Tibial nerve (tissue), 4 donors: ENCODE results near the gene MRFAP1. TPM values are rescaled to one million over a fixed set of nuclear protein-coding genes. Genes with fewer than 3 reads are reported as not detected.
A peak's percentile ranks its signal among the peaks of the same experiment; 100 is the strongest.
"Not testable (repeated sequence)": the region's sequence is repeated elsewhere in the genome, so short reads cannot be mapped to it uniquely, and the experiment has no call there.

Experiments
- DNase-seq, 2 donors: peaks; one replicate each; pipeline ENCODE4 v3.0.0-alpha.2; 2019; ENCODE audit warnings: low spot score in 2 of 2
- H3K27ac ChIP-seq, 4 donors: fragments of 200-600 bp; sonication (generic) in 3 of 4; one replicate each; pipeline ENCODE4 v1.5.1; 2017 to 2019; ENCODE audit warnings: mild to moderate bottlenecking in 1 of 4
- H3K27me3 ChIP-seq, 2 donors: fragments of 200-600 bp; sonication (generic) in 1 of 2; one replicate each; pipeline versions ENCODE4 v1.5.1 to v1.6.0; 2017 to 2019
- H3K36me3 ChIP-seq, 3 donors: fragments of 200-600 bp; sonication (generic); one replicate each; pipeline ENCODE4 v1.5.1; 2018 to 2019
- H3K4me1 ChIP-seq, 4 donors: fragments of 200-600 bp; sonication (generic) in 3 of 4; one replicate each; pipeline ENCODE4 v1.5.1; 2017 to 2019
- H3K4me3 ChIP-seq, 4 donors: fragments of 200-600 bp; sonication (generic) in 3 of 4; one replicate each; pipeline ENCODE4 v1.5.1; 2017 to 2019; ENCODE audit warnings: mild to moderate bottlenecking in 1 of 4, moderate library complexity in 1 of 4
- H3K9me3 ChIP-seq, 4 donors: fragments of 200-600 bp; sonication (generic) in 3 of 4; one replicate each; pipeline ENCODE4 v1.5.1; 2017 to 2019
- EP300 ChIP-seq, 2 donors: sonication (generic); formaldehyde crosslinking; IDR thresholded peaks; one replicate each; pipeline ENCODE4 v1.6.1; 2017; ENCODE audit warnings: antibody characterized with exemption in 2 of 2, mild to moderate bottlenecking in 1 of 2
- POLR2A ChIP-seq, 2 donors: fragments of 450-650 bp; IDR thresholded peaks; one replicate each; pipeline ENCODE4 v1.6.1; 2017; ENCODE audit warnings: antibody characterized with exemption in 2 of 2, mild to moderate bottlenecking in 2 of 2, moderate library complexity in 2 of 2
- WGBS, 2 donors: methylation state at CpG; one replicate each; pipeline ENCODE4 v1.1.5; 2018; 5-methylcytosine and 5-hydroxymethylcytosine counted together
- total RNA-seq, 4 donors: library from RNA; depleted of rRNA; stranded (reverse); fragments of >200 nt; gene quantifications; one replicate each; pipeline ENCODE4 v1.1.0, GENCODE V29; 2016
- TF ChIP-seq, protein P1 (sequence below), 5 experiments: fragments of 200-600 bp in 3 of 5; fragments of 450-650 bp in 2 of 5; sonication (generic) in 3 of 5; IDR thresholded peaks; one replicate each; pipeline ENCODE4 v1.5.1; 2016 to 2019; ENCODE audit warnings: antibody characterized with exemption in 5 of 5, mild to moderate bottlenecking in 3 of 5, moderate library complexity in 2 of 5

MRFAP1 gene
- total RNA-seq, 4 donors from 2014 or later = 176 to 300 (median 202) TPM

- H3K27ac ChIP-seq = no peak overlapping the region
- H3K27me3 ChIP-seq = peaks cover 0 to 22% of the 10 kb centered on the region in 2 donors
- H3K9me3 ChIP-seq = no peaks in the 10 kb centered on the region
- H3K4me3 ChIP-seq = peak overlapping the region; percentile 18 to 47 (median 26)
- peaks cover 0 to 22% (median 8%) of the 10 kb centered on the region in 4 donors for H3K4me1 ChIP-seq
- TF ChIP-seq, protein P1, sequence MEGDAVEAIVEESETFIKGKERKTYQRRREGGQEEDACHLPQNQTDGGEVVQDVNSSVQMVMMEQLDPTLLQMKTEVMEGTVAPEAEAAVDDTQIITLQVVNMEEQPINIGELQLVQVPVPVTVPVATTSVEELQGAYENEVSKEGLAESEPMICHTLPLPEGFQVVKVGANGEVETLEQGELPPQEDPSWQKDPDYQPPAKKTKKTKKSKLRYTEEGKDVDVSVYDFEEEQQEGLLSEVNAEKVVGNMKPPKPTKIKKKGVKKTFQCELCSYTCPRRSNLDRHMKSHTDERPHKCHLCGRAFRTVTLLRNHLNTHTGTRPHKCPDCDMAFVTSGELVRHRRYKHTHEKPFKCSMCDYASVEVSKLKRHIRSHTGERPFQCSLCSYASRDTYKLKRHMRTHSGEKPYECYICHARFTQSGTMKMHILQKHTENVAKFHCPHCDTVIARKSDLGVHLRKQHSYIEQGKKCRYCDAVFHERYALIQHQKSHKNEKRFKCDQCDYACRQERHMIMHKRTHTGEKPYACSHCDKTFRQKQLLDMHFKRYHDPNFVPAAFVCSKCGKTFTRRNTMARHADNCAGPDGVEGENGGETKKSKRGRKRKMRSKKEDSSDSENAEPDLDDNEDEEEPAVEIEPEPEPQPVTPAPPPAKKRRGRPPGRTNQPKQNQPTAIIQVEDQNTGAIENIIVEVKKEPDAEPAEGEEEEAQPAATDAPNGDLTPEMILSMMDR (IDR thresholded peaks at IDR 0.05) = no peak
- TF ChIP-seq EP300 (IDR thresholded peaks at IDR 0.05) = no peak
- no peak for TF ChIP-seq POLR2A (IDR thresholded peaks at IDR 0.05)
- peaks cover 0 to under 1% (median 0%) of the 10 kb centered on the region in 3 donors for H3K36me3 ChIP-seq
- WGBS, 2 donors = 11 to 19% methylated on average over 31 to 47 of the region's 55 CpGs
- DNase-seq = no peak
Measured at GRCh38 chr4:6663596-6664393, 23.3 kb downstream of the MRFAP1 start.

- Histone ChIP-seq H3K9me3 (no peaks in the 10 kb centered on the region), H3K36me3 (peaks cover 0 to 15% (median 0%) of the 10 kb centered on the region in 3 donors), H3K4me3 (no peak overlapping the region), H3K27ac (no peak overlapping the region), H3K4me1 (peaks cover 0 to 12% (median 4%) of the 10 kb centered on the region in 4 donors), H3K27me3 (peaks cover 0 to 22% of the 10 kb centered on the region in 2 donors)
- TF ChIP-seq EP300 (IDR thresholded peaks at IDR 0.05) = no peak
- TF ChIP-seq POLR2A (IDR thresholded peaks at IDR 0.05) = no peak
- TF ChIP-seq, protein P1 (IDR thresholded peaks at IDR 0.05) = no peak
- DNase-seq = no peak
- WGBS, 2 donors = 96 to 97% methylated on average over 9 of the region's 9 CpGs
Measured at GRCh38 chr4:6665320-6665654, 24.8 kb downstream of the MRFAP1 start.

DNA sequence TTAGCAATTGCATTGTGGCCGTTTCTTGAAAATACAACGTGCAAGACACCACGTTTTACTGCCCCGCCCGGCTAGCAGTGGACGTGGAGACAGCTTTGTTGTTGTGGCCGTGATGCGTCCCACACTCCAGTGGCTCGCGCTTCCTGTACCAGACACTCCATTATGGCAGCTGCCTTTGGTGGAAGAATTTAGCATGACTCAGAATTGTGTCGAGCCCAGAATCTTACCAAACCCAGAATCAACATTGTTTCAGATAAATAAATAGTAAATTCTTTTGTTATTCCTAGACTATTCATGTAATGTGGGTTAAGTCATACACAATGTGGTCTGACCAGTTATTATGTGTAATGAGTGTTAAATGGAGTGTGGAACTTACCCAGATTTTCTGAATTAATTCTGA is 27.9 kb downstream of the MRFAP1 start:
- Histone ChIP-seq H3K36me3 (peaks cover 0 to 26% (median 0%) of the 10 kb centered on the region in 3 donors), H3K4me1 (peaks cover 0 to 15% (median 4%) of the 10 kb centered on the region in 4 donors), H3K4me3 (no peak overlapping the region), H3K27me3 (peaks cover 0 to 19% of the 10 kb centered on the region in 2 donors), H3K27ac (no peak overlapping the region), H3K9me3 (no peaks in the 10 kb centered on the region)
- TF ChIP-seq EP300 (IDR thresholded peaks at IDR 0.05) = no peak
- TF ChIP-seq POLR2A (IDR thresholded peaks at IDR 0.05) = no peak
- 82 to 86% methylated on average over 11 of the region's 11 CpGs for WGBS, 2 donors
- no peak for DNase-seq

DNA sequence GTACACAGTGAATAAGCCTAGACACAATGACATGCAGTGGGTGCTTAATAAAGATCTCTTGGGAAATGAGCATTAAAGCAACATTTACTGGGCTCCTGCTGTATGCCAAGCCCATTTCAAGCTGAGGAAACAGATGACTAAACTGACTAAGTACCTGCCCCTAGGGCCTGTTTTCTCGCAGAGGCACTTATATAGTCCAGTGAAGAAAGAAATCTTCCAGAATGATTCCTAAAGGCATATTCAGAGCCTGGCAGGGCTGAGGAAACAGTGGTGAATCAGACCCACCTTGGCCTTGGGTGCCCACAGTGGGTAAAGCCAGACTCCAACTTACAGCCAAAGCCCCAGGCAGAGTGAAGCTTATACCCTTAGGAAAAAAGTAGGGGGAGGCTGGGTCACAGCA is 31.2 kb downstream of the MRFAP1 start:
- Histone ChIP-seq H3K4me3 (no peak overlapping the region), H3K9me3 (no peaks in the 10 kb centered on the region), H3K27ac (no peak overlapping the region), H3K4me1 (peaks cover 0 to 26% (median 20%) of the 10 kb centered on the region in 4 donors), H3K27me3 (no peaks in the 10 kb centered on the region), H3K36me3 (peaks cover 0 to 27% (median 0%) of the 10 kb centered on the region in 3 donors)
- TF ChIP-seq POLR2A (IDR thresholded peaks at IDR 0.05) = no peak
- TF ChIP-seq EP300 (IDR thresholded peaks at IDR 0.05) = no peak
- TF ChIP-seq, protein P1 (IDR thresholded peaks at IDR 0.05) = no peak
- no peak for DNase-seq
- WGBS, 2 donors = 86 to 100% methylated on average over 1 of the region's 1 CpG

GRCh38 chr4:6672131-6672530 is 31.6 kb downstream of the MRFAP1 start:
- TF ChIP-seq, protein P1 (IDR thresholded peaks at IDR 0.05) = no peak

GRCh38 chr4:6672541-6673190 is 32.2 kb downstream of the MRFAP1 start:
- H3K36me3 ChIP-seq = peaks cover 0 to 37% (median 0%) of the 10 kb centered on the region in 3 donors
- peak overlapping the region in 2 of 4 donors; percentile 79 to 84 for H3K4me3 ChIP-seq
- peaks cover 0 to 34% (median 24%) of the 10 kb centered on the region in 4 donors for H3K4me1 ChIP-seq
- WGBS, 2 donors = 97% methylated on average over 20 to 25 of the region's 34 CpGs
- not testable (repeated sequence) for H3K27me3 ChIP-seq, H3K27ac ChIP-seq, DNase-seq, H3K9me3 ChIP-seq

More at GRCh38 chr4:6672131-6672530, 31.6 kb downstream of the MRFAP1 start:
- 93 to 94% methylated on average over 19 of the region's 19 CpGs for WGBS, 2 donors
- Histone ChIP-seq H3K4me3 (no peak overlapping the region), H3K27me3 (no peaks in the 10 kb centered on the region), H3K36me3 (peaks cover 0 to 31% (median 0%) of the 10 kb centered on the region in 3 donors), H3K27ac (no peak overlapping the region), H3K9me3 (no peaks in the 10 kb centered on the region), H3K4me1 (peaks cover 0 to 31% (median 23%) of the 10 kb centered on the region in 4 donors)
- no peak for DNase-seq
